Left renal cortex interstitium (tissue), 4 donors: Measurements from ENCODE around the gene SLC25A45. TPM values are rescaled to one million over a fixed set of nuclear protein-coding genes. Genes with fewer than 3 reads are reported as not detected.

Source experiments
- DNase-seq, 4 donors: peaks; one replicate each; pipeline ENCODE4 v3.0.0-alpha.2; 2013; ENCODE audit warnings: low read depth in 4 of 4, low spot score in 2 of 4, missing footprints in 1 of 4
- polyA plus RNA-seq, 4 donors: library from polyadenylated mRNA; unstranded; fragments of 120-200 nt; gene quantifications; one replicate each; pipeline ENCODE4 v1.2.1, GENCODE V29; 2013; ENCODE audit not compliant: insufficient read length in 4 of 4

SLC25A45 gene
- polyA plus RNA-seq, 4 donors: 4.0 to 10.5 (median 7.1) TPM

DNA sequence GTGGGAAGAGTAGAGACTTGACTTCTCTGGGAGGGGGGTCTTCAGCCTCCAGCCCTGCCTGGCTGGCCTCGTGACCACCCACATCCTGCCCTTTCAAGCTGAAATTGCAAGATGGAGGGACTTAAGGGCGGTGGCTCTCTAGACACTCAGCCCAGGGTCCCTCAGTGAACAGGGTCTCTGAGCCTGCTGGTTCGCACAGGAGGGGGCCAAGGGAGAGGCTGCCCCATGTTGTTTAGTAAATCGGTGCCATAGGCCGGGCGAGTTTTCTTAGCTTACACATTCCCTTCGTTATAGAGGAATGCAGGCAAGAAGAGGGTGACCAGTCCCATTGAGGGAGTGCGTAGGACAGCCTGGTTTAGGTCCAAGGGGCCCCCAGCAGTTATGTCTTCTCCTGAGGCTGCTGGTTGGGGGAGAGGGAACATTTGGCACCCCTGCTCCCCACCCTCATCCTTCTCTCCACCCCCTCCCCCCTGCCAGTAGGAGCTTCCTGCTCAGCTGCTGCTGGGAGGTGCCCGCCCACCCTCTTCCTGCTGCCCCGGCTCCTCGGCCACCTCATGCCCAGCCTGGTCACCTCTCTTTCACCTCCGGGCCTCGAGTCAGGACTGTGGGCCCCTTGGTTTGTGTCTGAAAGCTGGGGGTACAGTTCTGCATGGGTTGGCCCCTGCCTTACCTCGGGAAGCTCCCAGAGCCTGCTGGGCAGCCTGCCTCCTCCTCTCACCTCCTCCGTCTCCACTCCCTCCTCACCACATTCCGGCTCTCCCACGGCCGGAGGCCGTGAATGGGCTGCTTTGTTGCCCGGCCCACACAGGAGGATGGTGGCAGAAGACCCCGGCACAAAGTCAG lies 7.9 kb upstream of the SLC25A45 start:
- DNase-seq: no peak

DNA sequence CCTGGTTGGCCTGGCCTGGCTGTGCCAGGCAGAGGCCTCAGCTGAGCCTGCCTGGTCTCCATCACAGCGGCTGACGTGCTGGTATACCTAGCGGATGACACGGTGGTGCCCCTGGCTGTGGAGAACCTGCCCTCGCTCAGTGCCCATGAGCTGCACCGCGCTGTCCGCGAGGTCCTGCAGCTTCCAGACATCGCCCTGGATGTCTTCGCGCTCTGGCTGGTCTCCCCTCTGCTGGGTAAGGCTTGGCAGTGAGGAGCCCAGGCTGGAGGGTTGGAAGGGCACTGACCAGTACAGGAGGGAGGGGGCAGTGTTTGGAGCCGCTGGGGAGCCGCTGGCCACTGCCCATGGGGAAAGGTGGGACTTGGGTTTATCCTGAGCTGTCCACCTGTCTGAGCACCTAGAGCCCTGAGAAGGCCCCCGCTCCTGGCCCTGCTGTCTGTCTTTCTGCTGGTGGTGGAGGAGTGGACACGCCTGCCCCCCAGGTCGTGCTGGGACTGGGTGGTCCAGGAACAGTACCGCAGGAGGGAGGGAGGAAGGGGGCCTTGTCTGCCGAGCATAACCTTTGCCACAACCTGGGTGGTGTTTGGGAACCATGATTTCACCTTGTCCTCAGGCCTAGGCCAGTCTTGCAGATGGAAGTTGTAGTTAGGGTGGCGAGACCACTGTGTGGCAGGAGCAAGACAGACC lies 7.0 kb upstream of the SLC25A45 start:
- no peak for DNase-seq

DNA sequence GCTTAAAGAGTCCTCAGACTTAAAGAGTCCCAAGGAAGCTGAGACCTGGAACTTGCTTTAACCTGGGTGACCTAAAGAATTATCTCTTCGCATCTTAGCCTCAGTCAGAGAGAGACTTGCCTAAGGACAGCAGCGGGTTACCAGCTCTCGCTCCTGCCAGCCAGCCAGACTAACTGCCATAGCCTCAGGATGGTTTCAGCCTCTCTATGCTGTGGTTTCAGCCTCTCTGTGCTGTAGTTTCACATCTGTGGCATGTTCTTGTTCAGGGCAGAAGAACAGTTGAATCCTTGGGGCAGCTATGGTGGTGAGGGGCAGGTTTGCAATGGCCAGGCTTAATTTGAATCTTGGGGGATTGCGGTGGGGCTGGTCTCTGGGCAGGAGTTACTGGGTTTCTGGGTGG lies 6.3 kb upstream of the SLC25A45 start:
- no peak for DNase-seq

DNA sequence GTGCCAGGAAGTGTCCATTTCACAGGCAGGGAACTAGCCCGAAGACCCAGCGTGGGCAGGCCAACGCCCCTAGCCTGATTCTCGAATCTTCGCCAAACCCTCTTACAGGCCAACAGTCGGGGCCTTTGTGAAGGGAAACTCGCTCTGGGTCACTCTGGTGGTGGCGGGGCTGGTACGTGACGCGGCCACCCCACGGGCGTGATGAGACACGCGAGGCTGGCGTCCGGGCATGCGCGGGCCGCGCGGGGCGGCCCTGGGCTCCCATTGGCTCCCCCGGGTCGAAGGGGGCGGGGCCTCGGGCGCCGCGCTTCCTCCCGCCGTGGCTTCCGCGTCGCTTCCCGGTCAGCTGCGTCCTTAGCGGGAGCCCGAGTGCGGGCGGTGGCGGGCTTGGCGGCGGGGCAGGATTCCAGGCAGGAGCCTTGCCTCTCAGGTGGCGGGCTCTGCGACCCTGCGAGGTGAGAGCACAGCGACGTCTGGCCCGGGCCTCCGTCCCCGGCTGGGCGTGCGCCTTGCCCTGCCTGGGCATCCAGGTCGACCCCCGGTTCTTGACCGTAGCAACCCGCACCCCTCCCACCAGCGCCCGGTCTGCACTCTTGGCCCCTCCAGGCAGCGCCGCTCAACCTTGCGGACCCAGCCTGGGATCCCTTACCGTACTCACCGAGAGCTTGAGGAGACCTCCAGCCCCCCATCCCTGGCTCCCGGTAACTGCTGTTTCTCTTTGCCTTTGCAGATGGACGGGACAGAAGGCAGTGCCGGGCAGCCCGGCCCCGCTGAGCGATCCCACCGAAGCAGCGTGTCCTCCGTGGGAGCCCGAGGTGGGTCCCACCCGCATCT lies 4.1 kb upstream of the SLC25A45 start, which contains the start of gene FRMD8:
Gene FRMD8, plus strand, starts transcription at position 331 of the 834 bp plus-strand sequence. Its CDS starts 400 bp downstream, at position 731.
- DNase-seq: peak in 2 of 4 donors; percentile 68 to 80

DNA sequence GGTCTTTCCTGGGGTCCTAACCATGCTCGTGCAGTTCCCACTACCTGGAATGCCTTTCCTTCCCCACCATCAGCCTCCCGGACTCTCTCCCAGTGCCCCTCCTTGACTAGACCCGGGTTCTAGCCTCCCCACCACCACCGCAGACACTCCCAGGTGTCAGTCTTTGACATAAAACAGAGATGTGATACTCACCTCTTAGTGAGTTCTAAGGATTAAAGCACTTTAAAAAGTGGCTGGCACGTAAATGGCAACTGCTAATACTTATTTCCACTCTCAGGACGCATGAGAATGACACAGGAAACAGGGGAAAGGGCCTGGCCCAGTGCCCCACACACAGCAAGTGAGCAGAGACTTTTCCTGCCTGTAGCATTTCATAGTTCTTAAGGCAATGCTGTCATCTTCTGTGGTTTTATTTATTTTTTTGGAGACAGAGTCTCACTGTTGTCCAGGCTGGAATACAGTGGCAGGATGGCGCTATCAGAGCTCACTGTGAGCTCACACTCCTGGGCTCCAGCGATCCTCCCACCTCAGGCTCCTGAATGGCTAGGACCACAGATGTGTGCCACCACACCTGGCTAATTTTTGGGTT lies 1.9 kb upstream of the SLC25A45 start:
- no peak for DNase-seq

DNA sequence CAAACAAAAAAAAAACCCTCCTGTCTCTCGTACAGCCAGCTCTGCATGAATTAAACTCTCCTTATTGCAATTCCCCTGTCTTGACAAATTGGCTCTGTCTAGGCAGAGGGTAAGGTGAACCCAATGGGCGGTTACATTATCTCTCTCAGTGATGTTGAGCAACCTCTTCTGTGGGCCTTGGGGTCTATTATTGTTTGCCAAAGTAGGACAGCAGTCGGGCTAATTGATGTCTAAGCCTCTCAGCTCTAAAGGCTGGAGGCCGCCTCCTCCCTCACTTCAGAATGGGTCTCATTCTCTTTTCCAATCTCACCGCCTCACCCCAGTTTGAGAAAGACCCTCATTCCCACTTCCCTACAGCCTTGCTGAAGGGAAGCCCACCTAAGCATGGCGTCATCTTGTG lies 1.3 kb upstream of the SLC25A45 start:
- no peak for DNase-seq

DNA sequence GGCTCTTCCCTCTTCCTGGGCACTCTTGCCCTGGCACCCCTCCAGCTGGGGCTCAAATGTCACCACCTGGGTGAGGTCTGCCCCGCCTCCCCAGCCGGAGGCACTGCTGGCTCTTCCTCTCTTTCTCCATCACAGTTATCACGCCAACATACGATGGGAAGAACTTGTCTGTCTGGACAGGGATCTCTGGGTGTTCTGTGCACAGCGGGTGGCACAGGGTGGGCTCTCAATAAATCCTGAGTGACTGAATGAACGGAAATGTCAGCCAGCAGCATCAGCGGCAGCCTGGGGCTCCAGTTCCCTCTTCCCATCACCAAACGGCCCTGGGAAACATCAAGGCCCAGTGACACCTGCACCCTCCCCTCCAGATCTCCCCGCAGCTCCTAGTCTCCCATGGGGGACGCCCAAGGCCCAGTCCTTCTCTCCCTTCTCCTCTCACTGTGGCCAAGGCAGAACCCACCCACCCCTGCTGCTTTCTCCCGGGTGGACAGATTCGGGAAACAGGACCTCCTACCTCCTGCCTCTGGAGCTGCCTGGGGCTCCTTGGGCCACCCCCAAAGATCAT lies 440 bp upstream of the SLC25A45 start:
- no peak for DNase-seq

DNA sequence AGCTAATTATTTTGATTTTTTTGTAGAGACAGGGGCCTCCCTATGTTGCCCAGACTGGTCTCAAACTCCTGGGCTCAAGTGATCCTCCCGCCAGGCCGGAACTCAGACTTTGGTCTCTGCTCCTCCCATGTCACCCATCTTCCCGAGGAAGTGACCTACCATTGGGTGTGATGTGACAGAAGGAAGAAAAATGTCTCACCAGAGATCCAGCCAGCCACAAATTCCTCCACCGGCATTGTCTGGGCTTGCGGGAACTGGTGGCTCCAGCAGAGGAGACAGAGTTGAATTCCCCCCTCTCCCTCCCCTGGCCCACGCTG lies 772 bp downstream of the SLC25A45 start:
- no peak for DNase-seq

DNA sequence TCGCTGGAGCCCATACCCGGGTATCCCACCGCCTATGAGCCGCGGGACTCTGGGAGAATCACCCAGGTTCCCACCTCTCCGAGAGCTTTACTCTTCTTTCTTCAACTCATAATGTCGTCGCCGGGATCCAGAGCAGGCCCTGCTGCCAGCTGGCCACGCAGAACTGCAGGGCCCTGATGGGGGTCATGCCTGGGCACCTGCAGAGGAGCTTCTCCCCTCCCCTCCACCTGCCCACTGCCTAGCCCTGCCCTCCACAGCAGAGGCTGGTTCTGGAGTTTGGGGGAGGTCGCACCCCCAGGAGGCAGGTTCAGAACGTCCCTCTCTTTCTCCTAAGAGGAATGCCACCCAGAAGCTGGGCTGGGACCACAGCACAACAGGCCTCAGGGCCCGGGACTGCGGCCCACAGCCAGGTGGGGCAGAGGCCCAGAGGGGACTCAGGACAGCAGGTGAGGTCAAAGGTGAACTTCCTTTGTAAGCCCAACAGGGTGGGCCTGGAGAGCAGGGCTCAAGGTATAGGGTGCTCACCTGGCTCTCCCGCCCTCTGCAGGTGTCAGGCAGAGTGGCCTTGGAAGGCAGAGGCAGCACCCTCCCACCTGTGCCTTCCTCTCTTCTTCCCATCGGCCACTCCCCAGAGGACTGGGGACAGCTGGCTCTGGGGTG lies 1.9 kb downstream of the SLC25A45 start:
- DNase-seq: no peak

DNA sequence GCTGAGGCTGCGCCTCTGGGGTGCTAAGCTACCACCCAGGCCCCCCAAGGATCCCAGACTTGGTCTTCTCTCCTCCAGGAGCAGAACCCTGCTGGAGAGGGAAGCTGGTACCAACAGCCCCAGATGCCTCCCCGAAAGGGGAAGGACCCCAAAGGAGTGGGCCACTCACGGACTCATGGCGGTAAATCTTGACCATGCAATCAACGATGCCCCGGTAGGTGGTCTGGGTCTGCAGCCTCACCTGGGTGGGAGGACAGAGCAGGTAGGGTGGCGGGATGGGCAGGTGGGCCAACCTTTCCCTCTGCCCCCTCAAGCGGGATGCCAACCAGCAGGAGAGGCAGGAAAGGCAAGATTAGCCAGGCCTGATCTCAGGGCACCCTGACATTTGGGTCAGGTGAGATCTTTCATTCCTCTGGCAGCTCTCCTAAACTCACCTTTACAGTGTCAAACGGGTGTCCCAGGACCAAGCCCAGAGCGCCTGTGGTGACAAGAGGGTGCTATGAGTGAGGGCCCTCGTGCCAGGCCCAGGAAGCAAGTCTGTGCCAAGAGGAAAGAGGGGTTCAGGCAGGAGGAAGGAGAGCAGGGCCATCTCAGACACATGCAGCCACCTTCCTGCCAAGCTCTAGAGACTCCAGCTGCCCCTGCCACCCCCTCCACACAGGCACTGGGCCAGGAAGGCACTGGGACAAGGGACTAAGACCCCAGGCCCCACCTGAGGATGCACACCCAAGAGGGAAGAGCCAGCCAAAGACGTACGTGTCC lies 2.6 kb downstream of the SLC25A45 start:
- no peak for DNase-seq

DNA sequence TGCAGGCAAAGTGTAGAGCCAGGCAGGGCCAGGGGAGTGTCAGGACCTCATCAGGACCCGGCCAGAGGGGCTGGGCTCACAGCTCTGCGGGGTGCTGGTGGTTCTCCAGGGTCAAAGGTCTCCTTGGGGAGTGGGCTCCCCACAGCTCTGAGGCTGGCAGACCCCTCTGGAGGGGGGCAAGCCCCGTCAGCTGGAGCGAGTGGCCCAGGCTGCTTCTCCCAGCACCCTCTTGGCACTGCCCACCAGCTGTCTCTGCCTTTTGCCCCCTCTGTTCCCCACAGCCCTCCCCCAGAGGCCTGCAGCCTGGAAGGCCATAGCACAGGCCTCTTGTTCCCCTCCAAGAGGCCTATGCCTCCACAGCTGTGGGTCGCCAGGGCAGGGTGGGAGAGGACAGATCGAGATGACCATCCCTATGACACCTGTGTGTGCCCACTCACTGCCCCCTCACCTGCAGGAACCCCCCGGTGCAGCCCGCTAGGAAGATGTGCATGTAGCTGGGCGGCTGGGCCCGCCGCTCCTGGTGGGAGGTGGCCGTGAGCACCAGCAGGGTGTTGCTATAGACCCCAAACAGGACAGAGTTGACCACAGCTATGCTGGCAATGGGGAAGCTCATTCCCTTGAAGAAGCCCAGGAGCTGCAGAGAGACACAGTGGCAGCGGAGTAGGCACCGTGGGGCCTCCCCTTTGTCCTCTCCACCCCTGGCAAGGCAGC lies 3.4 kb downstream of the SLC25A45 start:
- no peak for DNase-seq

DNA sequence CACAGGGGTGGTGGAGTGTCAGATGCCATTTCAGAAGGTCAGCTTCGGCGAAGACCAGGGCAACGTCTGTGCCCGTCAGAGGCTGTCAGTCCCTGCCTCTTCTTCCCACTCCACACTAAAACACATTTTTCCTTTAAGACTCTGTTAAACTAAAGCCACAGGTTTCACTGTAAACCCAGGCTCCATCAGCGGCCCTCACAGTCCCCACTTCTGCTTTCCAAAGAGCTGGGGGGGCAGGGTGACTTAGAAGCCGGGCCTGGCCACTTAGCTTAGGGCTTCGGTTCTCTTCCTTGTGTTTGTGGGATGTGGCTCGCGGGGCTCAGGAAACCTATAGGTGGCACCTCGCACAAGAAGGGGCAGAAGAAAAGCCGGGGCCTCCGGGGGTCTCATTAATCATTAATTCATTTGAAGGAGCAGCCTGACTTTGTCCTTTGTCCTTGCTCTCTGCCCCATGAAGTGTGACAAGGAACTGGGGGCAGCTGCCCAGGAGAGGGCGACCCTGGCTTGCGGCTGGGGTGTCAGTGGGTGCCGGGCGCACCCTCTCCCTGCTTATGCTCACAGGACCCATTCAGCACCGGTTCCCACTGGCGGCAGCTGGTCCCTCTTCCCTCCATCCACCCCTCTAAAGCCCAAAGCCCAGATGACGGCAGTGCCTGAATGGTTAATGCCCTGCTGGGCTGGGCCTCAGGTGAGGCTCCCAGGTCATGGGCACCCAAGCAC lies 4.1 kb downstream of the SLC25A45 start:
- no peak for DNase-seq

DNA sequence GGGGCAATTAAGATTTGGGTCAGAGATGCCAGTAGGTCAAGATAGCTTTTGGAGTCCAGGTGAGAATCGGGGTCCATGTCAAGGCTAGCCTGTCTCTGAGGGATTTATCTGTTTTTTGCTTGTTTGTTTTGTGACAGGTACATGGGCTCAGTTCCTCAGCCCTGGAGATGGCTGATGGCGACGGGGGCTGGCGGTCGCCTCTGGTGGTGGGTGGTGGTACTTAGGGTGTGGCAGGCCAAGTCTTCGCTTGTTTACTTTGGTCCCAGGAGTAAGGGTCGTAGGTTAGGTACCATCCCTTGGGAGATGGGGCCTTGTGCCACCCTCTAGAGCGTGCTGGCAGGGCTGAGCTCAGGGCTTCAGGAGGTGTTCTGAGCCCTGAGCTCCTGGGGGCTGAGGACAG lies 4.7 kb downstream of the SLC25A45 start:
- no peak for DNase-seq

DNA sequence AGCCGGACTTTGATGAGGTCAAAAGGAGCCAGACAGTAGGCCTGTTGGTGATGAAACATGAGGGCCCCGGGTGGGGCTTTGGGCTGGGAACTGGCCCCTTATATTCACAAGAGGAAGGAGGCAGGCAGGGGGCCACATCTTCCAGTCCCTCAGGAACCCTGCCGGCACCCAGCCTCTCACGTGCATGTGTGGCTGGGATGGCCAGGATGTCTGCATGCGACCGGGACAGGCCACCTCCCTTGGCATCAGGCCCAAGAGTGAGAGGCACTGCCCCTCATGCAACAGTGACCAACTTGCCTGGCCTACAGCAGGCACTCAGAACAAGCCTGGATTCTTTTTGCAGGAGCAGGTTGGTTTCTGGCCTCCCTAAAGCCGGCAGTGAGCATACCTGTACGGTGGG lies 5.4 kb downstream of the SLC25A45 start:
- no peak for DNase-seq

DNA sequence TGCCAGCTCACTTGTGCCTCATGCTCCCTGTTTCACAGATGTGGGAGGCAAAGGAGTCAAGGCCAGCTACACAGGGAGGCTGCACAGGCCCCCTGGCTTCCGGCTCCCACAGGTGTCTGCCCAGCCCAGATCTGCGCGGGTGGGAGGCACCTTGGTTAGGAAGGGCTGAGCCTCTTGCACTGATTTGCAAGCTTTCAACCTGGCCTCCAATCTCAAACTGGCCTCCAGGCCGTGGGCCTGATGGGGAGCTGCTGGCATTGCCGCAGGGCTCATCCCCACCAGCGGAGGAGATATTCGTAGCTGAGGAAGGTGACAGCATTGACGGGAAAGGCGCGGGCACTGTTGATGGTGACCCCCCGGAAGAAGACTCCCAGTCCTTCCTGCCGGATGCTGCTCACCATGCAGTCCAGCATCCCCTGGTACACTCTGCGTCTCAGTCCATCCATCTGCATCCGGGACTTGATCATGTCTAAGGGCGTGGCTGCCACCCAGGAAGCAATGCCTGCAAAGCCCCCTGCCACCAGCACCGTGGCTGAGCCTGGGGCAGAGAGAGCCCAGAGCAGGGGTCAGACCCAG lies 6.2 kb downstream of the SLC25A45 start:
- no peak for DNase-seq

DNA sequence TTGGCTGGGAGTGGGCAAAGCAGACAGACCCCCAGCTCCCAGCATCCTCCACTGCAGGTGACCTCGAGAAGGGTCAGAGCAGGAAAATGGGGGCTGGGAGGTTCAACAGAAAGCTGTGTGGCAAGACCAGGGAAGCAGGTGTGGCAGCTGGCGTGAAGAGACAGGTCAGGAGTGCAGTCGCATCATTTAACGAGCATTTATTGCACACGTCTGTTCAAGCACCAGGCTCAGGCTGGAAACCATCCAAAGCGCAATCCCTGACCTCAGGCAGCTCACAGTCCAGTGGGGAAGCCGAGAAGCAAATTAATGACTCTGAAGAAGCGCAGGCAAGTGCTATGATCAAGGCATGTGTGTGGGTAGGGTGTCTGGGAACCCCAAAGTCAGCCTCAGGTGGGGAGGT lies 7.4 kb downstream of the SLC25A45 start:
- no peak for DNase-seq

DNA sequence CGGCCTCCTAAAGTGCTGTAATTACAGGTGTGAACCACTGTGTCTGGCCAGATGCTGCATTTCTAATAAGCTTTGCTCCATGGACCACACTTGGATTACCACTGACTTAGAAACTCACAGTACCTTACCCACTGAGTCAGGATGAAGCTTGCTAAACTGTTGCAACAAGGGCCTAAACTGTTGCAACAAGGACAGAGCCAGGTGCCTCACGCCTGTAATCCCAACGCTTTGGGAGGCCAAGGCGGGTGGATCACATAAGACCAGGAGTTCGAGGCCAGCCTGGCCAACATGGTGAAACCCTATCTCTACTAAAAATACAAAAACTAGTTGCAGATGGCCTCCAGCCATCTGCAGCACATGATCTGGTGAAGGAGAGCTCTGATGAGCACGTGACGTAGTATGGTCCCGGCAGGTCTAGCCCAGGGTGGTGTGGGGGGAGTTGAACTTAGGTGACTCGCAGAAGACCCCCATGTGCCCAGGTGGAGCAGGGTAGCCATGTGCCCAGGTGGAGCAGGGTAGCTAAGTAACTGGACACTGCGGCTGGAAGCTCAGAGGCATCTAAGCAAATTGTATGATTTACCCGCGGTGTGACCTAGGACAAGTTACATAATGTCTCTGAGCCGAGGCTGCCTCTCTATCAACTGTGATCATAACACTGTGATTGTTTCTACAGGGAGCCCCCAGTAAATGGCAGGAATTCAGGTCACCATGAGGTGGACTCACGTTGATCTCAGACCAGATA lies 8.4 kb downstream of the SLC25A45 start:
- no peak for DNase-seq
